Hematopoietic multipotent progenitor cell treated with erythropoietin and hydrocortisone succinate and interleukin-3 and kit ligand, for 8 days (in vitro differentiated cells): ENCODE measurements around the gene ZNF736.
"Not testable (repeated sequence)": the region's sequence is repeated elsewhere in the genome, so short reads cannot be mapped to it uniquely, and the experiment has no call there.

ENCODE experiments used
- DNase-seq: peaks from one replicate; pipeline ENCODE4 v3.0.0-alpha.2; 2015

ZNF736 gene

DNA sequence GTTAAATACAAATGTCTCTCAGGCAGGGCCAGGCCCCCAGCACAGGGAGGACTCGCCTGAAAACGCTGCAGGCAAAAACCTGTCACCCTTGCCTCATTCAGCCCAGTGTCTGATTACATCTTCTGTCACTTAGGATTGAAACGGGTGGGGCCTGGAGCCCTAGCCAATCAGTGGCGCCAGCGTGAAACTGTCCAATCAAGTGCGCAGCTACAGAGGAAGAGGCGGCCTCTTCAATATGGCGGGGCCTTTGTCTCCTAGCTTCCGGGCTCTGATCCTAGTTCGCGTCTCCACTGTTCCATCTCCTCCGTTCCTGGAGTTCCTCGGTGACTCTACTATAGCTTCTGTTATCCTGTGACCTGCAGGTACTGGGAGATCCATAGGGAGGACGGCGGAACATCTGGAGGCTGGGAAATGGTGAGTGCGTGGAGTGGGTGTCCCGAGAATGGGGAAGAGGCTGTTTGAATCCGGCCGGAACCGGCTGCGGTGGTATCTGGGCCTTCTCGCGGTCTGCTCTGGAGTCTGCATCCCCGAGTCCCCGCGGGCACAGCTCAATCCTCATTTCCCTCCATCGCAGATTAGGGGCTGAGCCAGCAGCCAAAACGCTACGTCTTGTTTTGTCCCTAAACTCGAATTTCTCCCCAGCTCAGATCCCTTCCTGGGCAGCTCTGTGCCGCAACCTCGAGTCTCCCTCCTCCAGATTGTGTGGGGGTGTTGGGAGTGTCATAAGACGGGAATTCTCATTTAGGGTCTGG is at the start of gene ZNF736:
Gene ZNF736, plus strand, starts transcription at position 222 of the 752 bp plus-strand sequence. Its CDS starts 190 bp downstream, at position 412.
- DNase-seq: peak; percentile 95

- no peak for DNase-seq
Measured at GRCh38 chr7:64266341-64266919, 47.3 kb upstream of the ZNF736 start.

DNA sequence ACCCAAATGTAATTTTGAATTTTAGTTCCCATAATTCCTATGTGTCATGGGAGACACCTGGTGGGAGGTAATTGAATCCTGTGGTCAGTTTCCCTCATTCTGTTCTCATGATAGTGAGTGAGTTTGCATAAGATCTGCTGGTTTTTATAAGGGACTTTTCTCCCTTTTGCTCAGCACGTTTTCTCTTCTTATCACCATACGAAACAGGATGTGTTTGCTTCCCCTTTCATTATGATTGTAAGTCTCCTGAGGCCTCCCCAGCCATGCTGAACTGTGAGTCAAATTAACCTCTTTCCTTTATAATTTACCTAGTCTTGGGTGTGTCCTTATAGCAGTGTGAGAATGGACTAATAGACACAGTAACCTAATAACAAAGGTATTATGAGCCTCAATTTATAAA is 36.1 kb upstream of the ZNF736 start:
- no peak for DNase-seq

- no peak for DNase-seq
Measured at GRCh38 chr7:64294701-64295420, 18.9 kb upstream of the ZNF736 start.

DNA sequence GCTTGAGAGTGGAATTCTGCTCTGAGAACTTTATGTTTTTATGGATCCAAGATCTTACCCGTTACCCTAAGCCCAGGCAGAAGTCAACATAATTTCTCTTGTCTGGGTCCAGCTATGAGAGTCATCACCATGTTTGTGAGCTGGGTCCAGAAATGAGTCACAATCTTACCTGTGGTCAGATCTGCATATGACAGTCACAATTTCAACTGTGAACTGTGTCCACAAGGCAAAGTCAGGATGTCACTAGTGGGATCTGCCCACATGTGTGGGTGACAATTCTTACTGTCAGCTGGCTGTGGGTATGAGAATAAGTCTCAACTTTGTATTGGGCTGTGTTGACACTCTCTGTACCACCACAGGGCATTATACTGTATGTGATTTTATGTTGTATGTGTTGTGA is 16.3 kb upstream of the ZNF736 start:
- DNase-seq: not testable (repeated sequence)

- DNase-seq: no peak
Measured at GRCh38 chr7:64300641-64301405, 12.9 kb upstream of the ZNF736 start.

DNA sequence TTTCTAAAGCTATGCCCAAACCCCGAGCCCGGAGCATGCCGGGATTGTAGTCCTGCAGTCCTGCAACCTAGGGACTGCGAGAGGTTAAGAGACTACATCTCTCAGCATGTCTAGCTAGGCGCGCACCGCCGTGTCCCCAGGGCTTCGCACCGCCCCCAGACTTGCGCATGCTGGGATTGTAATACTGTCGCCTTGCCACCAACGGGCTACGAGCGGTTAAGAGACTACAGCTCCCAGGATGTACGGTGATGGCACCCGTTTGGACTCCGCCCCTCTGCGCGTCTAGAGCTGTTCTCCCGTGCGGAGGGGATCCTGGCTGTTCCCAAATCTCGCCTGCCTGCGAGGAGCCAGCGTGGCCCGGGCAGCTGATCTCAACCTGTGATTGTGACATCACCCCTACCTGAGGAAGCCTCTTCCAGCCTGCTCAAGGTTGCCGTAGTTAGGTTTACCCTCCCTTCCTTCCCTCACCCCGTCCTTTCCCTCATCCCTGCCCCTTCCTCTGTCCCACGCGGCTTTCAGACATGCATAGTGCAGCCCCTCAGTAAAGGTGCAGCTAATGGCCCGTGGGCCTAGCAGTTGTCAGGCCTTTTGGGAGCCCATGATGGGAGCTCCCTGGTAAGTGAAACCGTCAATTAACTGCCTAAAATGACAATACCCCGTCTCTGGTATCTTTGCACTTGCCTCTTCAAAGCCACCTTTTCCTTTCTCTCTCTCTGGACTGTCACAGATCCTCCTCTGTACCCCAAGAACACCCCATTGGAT is 6.3 kb upstream of the ZNF736 start:
- peak; percentile 93 for DNase-seq

- DNase-seq: no peak
Measured at GRCh38 chr7:64308016-64308270, 5.8 kb upstream of the ZNF736 start.

DNA sequence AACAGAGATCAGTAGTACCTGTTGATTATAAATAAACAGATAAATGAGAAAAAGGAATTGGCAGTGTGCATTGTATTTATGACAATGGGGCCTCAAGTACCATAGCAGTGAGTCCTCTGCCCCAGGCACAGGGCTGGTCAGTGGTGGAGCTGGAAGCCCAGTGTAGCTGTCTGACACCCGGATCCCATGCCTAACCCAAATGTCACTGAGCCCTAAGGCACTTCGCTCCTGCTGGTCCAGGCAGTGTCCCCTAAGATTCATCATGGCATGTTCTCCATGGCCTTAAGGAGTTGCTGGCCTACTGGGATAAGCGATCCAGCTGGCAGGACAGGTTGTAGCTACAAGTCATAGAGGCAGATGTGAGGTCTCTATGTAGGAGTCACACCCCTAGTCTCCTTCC is 3.3 kb upstream of the ZNF736 start:
- DNase-seq: no peak

- DNase-seq: no peak
Measured at GRCh38 chr7:64312826-64313225, 935 bp upstream of the ZNF736 start.

DNA sequence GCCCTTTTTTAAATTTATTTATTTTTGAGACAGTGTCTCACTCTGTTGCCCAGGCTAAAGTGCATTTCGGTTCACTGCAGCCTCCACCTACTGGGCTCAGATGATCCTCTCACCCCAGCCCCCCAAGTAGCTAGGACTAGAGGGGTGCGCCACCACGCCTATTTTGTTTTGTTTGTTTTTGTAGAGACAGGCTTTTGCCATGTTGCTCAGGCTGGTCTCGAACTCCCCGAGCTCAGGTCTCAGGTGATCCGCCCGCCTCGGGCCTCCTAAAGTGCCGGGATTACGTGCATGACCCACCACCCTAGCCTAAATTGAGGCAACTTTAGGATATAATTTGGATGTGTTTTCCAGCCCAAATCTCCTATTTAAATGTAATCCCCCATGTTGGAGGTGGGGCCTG is 805 bp downstream of the ZNF736 start:
- peak; percentile 22 for DNase-seq

- DNase-seq: not testable (repeated sequence)
Measured at GRCh38 chr7:64316031-64316742, 2.4 kb downstream of the ZNF736 start.

DNA sequence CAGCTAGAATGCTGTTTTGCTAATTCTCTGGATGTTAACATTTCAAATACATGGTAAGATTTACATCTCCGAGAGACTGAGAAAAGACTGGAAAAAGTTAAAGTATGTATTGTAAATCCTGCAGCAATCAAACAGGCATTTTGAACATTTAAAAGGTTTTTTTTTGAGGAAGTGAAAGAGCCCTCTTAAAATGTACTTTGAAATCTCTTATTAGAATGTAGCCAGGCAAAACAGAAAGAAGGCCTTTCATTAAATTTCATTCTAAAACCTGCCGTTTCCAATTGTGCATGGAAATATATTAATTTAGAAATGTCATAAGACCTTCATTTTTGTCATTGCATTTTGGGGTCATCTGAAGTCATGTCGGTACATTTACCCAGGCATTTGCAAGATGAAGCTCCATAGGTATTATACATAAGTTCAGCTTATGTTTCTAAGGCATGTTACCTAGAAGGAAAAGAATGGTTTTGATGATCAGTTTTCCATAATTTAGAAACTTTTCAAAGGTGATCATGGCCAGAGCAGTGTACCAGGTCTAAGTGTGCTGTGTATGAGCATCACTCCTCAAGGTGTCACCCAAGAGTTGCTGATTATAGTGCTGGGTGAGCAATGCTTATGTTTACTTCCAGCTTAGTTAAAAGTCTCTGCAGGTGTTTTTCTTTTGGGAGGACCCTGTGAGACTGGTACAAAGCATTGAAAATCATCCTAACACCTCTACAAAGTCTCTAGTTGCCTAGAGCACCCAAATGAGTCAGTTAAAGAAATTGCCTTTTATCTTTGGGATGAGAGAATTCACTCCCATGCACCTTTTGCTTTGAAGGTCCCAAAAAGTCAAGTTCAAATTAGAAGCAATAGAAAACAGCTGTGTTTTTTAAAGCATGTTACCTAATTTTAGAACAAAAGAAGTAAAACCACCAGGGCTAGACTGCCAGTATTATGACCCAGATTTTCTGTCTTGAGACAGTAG is 7.1 kb downstream of the ZNF736 start:
- no peak for DNase-seq

DNA sequence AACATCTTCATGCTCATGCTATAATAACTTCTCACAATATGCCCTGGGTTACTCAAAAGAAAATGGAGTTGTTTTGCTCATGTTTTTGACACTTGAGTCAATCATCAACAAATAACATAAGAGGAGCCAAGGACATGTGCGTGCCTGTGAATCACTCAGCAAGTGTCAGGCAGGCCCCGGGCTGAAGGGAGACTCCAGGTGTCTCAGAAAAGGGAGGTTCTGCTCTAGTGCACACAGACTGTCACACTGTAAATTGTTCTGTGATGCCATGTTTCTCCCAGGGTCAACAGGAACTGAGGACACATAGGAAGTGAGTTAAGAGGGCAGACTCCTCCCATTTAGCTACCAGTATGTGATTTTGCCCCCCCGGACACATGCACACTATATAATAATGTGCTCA is 10.4 kb downstream of the ZNF736 start:
- DNase-seq: not testable (repeated sequence)

DNA sequence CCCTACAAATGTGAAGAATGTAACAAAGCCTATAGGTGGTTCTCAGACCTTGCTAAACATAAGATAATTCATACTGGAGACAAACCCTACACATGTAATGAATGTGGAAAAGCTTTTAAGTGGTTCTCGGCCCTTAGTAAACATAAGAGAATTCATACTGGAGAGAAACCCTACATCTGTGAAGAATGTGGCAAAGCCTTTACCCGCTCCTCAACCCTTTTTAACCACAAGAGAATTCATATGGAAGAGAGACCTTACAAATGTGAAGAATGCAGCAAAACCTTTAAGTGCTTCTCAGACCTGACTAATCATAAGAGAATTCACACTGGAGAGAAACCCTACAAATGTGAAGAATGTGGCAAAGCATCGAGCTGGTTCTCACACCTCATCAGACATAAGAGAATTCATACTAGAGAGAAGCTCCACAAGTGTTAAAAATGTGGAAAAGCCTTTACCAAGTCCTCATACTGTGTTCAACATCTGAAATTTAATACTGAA is 35.0 kb downstream of the ZNF736 start:
- DNase-seq: not testable (repeated sequence)

DNA sequence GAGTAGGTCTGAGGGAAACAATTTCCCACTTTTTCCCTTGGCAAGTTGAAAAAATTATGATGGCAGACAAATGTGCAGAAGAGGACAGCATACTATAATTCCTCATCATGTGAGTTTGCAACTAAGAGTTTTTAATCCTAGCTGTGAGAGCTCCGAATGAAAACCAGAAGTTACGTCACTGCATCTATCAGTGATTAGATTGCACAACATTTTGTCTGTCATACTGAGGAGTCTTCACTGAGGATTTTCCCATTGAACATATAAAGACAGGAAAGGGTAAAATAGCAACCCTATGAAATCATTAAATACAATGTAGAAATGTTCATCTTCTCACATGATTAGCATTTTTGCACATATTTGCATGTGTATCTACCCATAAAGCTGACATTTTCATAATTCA is 45.8 kb downstream of the ZNF736 start:
- DNase-seq: no peak

- no peak for DNase-seq
Measured at GRCh38 chr7:64371116-64371515, 57.4 kb downstream of the ZNF736 start.

- DNase-seq: no peak
Measured at GRCh38 chr7:64373017-64373416, 59.3 kb downstream of the ZNF736 start.

DNA sequence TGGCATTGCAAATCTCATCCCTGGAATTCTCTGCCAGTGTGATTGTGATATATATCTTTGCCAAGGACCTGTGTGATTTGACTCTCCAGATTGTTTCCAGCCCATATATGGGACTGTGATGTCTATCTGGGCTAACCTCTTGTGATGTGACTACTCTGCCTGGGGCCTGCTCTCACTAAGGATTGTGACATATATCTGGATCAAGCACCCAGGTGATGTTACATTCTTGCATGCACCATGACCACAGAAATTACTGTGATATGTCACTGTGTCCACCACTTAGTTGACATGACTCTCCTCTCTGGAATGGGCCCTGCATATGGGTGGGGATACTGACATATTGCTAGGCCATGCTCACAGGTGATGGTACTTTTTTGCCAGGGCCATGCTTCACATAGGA is 86.6 kb downstream of the ZNF736 start:
- no peak for DNase-seq
